HG02759 (cell line): ENCODE results near the gene TMEM18.

ENCODE experiments used
- ATAC-seq: cut with Tn5 transposase; IDR thresholded peaks from one replicate; pipeline ENCODE4 v1.9.1; 2021; ENCODE audit warnings: mild to moderate bottlenecking, moderate library complexity; ENCODE audit not compliant: unreplicated experiment

The TMEM18 gene

DNA sequence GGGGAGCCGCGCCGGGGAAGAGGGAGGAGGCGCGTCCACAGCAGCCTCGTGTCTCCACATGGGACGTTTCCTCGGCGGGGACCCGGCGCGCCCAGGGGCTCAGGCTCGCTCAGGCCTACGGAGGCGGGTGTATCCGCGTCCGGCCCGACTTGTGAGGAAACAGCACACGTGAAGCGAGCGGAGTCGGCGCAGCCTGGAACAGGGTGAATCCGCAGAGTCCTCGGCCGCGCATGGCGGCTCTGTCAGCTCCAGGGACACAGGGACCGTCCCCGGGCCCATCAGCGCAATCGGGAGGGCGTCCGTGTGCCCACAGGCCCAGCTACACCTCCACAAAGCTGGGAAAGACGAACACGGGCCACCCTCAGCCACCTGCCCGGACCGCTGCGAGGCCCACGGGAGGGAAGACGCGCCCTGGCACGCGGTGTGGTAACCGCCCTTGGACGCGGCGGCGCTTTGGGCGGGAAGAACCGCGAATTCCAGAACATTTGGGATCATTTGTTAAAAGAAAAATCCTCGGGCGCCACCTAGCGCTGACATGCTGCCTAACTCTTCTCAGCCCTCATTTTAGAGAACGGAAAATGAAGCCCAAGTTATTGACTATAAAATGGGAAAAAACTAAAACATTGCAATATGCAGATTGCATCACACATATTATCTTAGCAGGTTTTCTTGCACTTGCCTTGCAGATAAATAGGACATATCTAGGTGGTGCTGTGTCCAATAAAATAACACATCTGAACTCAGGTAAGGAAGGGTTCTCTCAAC lies 40.4 kb downstream of the TMEM18 start:
- peak; percentile 70 for ATAC-seq

DNA sequence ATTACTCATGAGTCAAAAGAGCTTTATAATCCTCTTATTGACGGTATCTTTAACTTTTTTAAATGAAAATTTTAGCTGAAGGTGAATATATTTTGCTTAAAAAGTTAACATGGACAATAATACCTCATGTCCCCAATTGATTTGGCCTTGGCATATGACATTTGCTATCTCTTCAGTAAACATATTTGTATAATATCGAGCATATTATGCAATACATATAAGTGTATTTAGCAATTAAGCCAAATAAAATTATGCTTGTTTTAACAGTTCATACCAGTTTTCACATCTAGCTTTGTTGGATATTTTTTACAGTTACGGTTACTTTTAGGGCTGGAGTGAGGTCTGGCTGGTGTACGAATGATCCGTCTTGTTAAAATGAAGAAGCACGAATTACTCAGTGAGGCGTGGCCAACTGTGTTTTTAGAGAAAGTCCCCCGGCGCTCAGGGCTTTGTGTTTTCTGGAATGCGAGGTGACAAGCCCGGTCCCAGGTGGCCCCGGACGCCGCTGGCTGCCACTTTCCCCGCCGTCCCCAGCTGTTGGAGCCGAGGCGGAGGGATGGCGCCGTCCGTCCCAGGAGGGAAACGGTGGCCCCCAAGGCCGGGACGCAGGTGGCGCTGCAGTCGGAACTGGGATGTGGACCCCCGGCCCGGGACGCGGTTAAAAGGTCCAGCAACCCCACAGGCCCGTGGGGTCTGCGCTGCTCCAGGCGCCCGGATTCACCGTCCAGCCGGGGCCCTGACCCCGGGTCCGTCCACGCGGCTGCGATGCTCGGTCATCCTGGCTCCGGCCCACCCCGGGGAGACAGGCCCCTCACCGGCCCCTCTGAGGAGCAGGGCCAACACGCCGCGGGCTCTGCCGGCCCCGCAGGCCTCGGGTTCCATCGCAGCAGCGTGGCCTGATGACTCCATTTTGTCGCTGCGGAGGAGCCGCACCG lies 41.3 kb downstream of the TMEM18 start:
- no peak for ATAC-seq

DNA sequence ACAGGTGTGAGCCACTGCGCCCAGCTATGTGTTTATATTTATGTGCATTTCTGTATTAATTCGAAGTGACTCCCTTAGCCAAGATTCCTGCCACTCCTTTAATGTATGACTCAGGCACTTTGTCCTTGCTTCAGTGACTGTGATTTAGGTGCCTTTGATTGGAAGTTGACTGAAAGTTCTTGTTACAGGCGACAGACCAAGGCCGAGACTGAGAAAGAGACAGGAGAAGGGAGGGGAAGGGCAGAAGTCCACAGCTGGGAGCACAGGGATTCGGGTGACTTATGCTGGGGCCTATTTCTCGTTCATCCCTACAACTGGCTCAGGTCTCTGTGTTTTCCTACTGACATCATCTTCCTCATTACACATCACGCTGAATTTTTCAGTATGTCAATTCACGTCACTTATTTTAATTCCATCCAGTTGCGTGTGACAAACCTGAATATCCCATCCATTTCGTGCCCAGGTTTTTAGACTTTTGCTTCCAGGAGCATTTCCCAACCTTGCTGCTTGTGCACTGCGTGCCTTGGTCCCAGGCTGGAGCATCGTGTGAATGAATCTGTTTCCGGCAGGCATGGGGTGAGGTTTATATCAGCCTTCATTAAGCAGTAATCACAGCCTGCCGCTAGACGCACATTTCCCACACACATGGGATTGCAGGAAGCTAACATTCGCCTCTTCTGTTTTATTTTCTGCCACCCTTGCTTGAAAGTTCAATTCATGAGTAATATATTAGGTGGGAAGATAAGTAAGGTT lies 42.4 kb downstream of the TMEM18 start:
- ATAC-seq: no peak

DNA sequence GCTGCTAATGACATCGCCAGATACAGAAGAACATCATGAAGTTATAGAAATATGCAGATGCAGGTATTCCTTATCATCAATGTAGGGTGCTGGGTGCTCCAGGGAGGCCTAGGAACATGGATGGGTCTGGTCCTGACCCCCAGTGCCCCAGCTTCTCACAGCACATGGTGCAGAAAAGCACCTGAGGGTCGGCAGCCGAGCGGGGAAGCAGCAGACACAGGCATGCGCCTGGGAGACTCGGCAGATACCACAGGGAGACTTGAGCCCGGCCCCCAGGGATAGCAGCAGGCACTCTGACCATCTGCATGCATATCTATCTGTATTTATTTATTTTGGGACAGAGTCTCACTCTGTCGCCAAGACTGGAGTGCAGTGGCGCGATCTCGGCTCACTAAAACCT lies 43.2 kb downstream of the TMEM18 start:
- ATAC-seq: no peak

- ATAC-seq: no peak
Measured at GRCh38 chr2:633371-633770, 43.8 kb downstream of the TMEM18 start.

- no peak for ATAC-seq
Measured at GRCh38 chr2:632471-632870, 44.7 kb downstream of the TMEM18 start.

GRCh38 chr2:631741-632140 lies 45.5 kb downstream of the TMEM18 start:
- no peak for ATAC-seq

- ATAC-seq: no peak
Measured at GRCh38 chr2:630451-631320, 46.5 kb downstream of the TMEM18 start.

GRCh38 chr2:629961-630360 lies 47.2 kb downstream of the TMEM18 start:
- ATAC-seq: no peak

GRCh38 chr2:628651-629050 lies 48.6 kb downstream of the TMEM18 start:
- no peak for ATAC-seq

GRCh38 chr2:627926-628560 lies 49.2 kb downstream of the TMEM18 start:
- no peak for ATAC-seq

DNA sequence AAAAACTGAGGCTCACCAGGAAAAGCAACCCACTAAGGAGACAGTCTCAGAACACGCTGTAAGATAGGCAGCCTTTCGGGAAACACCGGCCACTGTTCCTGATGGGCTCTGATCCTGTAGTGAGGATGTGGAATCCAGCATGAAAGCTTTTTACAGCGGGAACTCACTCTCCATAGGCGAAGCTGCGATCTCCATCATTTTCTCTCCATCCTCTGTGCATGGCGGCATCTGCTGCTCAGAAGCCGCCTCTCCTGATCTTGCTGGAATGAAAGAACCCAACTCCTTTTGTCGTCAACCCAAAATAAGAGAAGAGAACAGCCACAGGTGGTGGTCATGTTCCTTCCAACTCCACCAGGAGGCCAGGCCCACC lies 49.9 kb downstream of the TMEM18 start:
- ATAC-seq: no peak

- ATAC-seq: no peak
Measured at GRCh38 chr2:626491-627339, 50.5 kb downstream of the TMEM18 start.

DNA sequence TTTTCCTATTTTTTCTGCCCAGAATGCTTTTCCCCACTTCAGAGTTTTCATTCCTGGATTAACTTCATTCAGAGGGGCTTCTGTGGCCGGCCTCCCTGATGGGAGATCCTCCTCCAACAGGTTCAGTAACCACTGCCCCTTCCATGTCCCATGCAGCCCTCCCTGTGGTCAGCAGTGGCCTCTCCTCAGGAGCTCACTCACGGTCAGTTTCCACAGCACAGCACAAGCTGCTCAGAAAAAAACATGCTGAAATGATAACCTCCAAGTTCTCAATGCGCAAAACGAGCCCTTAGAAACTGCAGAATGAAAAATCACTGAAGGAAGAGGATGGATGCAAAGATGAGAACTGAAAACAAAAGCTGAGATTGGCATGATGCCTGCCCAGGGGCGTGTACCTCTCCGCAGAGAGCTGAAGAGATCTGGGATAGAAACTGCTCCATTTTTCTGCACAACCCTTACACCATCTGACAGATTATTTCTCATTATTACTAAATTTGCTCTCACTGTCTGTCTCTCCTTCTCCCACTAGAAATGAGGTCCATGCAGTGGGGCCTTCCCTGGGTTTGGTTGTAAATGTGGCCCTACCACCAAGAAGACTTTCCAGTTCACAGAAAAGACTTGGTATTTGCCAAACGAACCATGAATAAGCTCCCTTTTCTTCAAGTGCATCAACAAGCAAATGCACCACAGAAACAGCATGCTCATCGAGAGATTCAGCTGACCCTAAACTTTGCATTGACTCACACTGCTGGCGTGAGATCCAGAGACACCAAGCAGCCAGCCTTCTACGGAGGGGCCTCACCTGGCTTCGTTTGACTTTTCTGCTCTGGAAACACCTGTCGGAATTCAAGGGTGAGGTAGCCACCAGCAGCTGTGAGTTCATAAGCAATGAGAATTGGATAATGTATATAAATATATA lies 51.5 kb downstream of the TMEM18 start:
- ATAC-seq: no peak

- no peak for ATAC-seq
Measured at GRCh38 chr2:624551-625347, 52.5 kb downstream of the TMEM18 start.

- ATAC-seq: no peak
Measured at GRCh38 chr2:624096-624495, 53.1 kb downstream of the TMEM18 start.
